ENCODE data around the gene ELMO1.

ELMO1 gene

DNA sequence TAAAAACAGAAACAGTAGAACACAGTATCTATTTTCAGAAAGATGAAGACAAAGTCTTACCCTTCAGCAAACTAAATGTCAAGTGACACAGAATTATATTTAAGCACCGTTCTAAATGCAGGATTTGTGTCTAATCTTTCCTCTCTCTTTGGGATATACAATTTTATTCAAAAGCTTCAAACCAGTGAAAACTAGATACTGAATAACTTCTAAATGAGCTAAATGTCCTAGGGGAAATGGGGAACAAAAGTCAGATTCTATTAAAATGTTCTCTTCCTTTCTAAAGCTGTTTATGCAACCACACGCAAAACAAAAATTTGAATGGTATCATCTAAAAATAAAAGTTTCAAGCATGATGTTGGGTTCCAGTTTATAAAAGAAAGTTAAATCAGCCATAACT is 588.0 kb downstream of the ELMO1 start:
- DNase-seq: no peak

DNA sequence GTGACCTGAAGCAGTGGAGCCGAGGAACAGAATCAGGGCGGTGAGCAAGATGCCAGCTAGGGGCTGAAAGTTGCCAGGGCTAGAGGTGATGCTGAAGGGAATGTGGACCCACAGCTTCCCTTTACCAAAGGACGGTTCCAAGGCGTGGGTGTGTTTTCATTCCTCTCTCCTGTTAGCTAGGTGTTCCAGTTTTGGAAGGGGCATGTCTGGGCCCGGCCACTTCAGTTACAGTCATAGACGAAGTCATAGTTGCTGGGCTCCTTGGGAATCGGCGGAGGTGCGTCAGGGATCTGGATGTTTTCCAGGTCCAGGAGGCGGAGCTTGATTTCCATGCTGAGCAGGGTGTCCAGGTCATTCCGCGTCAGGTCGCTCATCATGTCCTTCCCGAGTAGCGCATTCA is 593.3 kb downstream of the ELMO1 start:
- DNase-seq: no peak

DNA sequence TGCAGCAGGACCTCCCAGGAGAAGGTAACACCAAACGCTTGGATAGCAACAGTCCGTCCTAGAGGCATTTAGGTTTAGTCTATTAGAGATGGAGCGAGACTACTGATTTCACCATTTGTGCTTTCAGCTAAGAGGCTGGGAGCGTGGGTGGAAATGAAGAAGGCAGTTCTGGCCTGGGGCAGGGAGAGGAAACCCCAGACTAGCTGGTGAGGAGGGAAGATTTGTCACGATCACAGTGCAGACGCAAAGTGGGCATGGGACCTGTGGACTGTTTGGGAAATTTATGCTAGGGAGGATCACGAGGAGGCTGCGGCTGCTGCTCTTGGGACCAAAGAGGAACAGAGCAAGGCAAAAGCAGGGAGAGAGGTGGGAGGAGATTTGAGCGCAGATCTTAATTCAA is 594.0 kb downstream of the ELMO1 start:
- no peak for DNase-seq

DNA sequence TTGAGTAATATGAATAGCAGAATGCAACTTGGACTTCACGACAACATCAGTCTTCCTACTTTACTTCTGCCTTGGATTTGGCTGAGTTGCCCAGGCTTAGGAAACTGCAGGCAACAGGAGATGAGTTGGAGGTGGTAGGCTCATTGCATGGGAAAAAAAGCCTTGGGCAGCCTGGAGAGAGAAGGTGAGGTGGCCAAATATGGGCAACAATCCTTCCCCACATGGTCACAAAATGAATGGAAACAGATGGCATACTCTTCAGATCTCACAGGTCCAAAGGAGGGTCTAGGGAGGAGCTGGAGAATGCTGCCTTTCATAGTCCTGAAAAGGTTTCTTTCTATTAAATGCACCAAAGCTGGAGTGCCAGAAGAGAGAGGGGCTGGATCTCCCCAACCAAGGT is 595.7 kb downstream of the ELMO1 start:
- DNase-seq: no peak

GRCh38 chr7:36852017-36852416 is 596.6 kb downstream of the ELMO1 start:
- DNase-seq: no peak

GRCh38 chr7:36851382-36851781 is 597.3 kb downstream of the ELMO1 start:
- DNase-seq: no peak

DNA sequence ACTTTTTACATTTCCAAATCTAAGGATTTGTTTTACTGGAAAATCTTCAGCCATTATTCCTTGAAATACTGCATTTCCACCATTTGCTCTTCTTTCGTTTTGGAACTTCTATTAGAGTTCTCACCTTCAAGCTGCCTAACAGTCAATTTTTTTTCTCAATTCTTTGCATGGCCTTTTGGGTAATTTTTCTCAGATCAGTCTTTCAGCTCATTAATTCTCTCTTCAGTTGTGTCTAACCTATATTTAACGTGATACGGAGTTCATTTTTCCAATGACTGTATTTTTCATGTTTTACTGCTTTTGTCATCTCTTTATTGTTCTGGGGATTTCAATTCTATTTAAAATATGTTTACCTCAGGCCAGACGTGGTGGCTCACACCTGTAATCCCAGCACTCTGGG is 600.7 kb downstream of the ELMO1 start:
- DNase-seq: no peak

GRCh38 chr7:36844374-36844773 is 604.3 kb downstream of the ELMO1 start:
- DNase-seq: no peak

- DNase-seq: no peak
These were observed 607.8 kb downstream of the ELMO1 start for GRCh38 chr7:36840904-36841303.

DNA sequence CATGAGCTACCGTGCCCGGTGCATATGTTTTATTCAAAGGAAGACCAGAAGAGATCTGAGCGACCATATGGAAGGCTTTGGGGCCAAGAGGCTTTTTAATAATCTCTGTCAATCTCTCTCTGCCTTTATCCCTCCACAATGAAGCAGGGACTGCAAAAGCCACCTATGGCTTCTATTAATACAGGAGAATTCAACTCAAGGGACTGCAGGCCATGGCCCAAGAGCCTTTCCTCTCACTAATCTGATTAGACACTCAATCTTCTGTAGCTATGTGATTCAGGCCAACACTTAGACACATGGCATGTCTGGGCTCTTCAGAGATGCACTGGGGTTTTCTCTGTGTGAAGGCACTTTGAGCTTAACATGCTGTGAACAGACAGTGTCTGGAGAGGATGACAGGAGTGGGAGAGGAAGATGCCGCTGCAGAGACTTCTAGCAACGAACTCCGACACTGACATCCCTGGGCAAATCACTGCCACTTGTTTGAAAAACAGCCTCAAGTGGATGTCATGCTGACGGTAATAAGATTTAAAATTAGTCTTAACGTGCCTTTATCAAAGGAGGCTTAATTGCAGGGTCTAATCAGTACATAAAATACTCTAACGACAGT is 609.9 kb downstream of the ELMO1 start:
- DNase-seq: no peak

DNA sequence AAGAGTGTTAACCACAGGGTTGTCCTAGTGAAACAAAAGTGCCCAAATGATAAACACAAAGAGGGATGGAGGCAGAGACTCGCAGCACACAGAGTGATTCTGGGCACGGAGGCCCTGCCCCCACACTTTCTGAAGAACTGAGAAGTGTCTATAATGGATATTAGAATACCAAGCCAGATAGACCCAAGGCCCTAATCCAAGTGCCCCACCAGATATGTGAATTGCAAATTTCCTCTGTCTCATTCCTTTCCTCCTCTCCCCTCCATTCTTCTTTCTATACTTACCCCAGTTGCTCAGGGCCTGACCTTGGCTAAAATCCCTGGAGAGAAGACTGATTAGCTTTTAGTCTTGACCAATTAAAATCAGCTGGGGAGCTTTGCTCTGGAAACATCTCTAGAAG is 617.6 kb downstream of the ELMO1 start:
- no peak for DNase-seq

GRCh38 chr7:36827726-36828703 is 620.6 kb downstream of the ELMO1 start:
- no peak for DNase-seq

GRCh38 chr7:36825501-36825900 is 623.2 kb downstream of the ELMO1 start:
- no peak for DNase-seq

GRCh38 chr7:36823353-36823752 is 625.3 kb downstream of the ELMO1 start:
- no peak for DNase-seq

GRCh38 chr7:36821617-36822016 is 627.0 kb downstream of the ELMO1 start:
- DNase-seq: no peak

GRCh38 chr7:36820527-36821170 is 628.0 kb downstream of the ELMO1 start:
- DNase-seq: no peak

- DNase-seq: no peak
These were observed 629.0 kb downstream of the ELMO1 start for GRCh38 chr7:36819639-36820038.

GRCh38 chr7:36814311-36814710 is 634.4 kb downstream of the ELMO1 start:
- DNase-seq: no peak

GRCh38 chr7:36811807-36812206 is 636.9 kb downstream of the ELMO1 start:
- no peak for DNase-seq

DNA sequence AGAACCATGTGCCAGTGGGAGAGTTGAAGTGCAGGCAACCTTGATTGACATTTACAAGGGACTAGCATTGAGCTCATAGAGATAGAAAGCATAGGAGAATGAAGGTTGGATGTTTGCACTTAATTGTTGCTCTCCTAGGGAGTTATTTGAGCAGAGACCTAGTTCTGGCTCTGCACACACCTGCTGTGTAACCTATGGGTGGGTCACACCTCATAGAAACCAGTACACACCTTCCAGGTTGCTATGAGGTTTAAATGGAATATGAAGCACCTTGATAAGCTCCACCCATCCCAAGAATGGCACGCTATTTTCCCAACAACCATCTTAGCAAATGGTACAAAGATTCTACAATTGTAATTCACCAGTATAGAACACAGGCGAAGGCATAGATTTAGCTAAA is 638.2 kb downstream of the ELMO1 start:
- DNase-seq: no peak

DNA sequence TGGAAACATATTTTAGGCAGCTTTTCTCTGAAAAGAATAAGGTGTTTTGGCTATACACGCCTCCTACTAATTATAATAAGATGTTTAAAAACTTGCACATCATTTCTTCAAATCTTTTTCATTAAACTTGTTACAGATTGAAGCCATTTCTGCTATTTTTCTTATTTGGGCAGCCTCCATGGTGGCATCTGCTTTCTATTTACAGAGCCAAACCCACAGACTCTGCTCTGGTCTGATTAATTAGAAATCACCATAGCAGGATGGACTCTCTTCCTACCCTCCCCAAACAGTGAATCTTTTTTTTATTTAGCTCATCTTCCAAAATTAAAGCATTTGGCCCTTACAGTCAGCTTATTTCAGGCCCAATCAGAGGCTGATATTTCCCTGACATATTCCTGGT is 638.6 kb downstream of the ELMO1 start:
- DNase-seq: no peak

- DNase-seq: no peak
These were observed 639.2 kb downstream of the ELMO1 start for GRCh38 chr7:36809510-36809909.

- no peak for DNase-seq
These were observed 639.6 kb downstream of the ELMO1 start for GRCh38 chr7:36809086-36809485.

GRCh38 chr7:36806891-36807290 is 641.8 kb downstream of the ELMO1 start:
- no peak for DNase-seq

Measured in CD4-positive, alpha-beta T cell treated with Interleukin-4 for 4 hours (primary cell).